Esophagus (tissue), 2 donors: Measurements from ENCODE around the gene NQO2. TPM values are rescaled to one million over a fixed set of nuclear protein-coding genes. Genes with fewer than 3 reads are reported as not detected.
"Not testable (repeated sequence)": the region's sequence is repeated elsewhere in the genome, so short reads cannot be mapped to it uniquely, and the experiment has no call there.

Experiments used
- H3K27ac ChIP-seq, 2 donors: one replicate each; pipeline ENCODE4 v1.5.1; 2013; ENCODE audit warnings: low read depth in 2 of 2, mild to moderate bottlenecking in 2 of 2, inconsistent platforms in 1 of 2, low read length in 1 of 2, moderate library complexity in 1 of 2
- H3K27me3 ChIP-seq, 2 donors: one replicate each; pipeline ENCODE4 v1.6.1; 2013; ENCODE audit warnings: low read length in 2 of 2, control low read depth in 1 of 2, mild to moderate bottlenecking in 1 of 2; ENCODE audit not compliant: insufficient read depth in 2 of 2, control insufficient read depth in 1 of 2
- H3K36me3 ChIP-seq, 2 donors: one replicate each; pipeline ENCODE4 v1.6.1; 2013; ENCODE audit warnings: low read length in 1 of 2; ENCODE audit not compliant: control insufficient read depth in 2 of 2, insufficient read depth in 2 of 2
- H3K4me1 ChIP-seq, 2 donors: one replicate each; pipeline ENCODE4 v1.6.1; 2013; ENCODE audit warnings: low read length in 1 of 2; ENCODE audit not compliant: control insufficient read depth in 2 of 2, insufficient read depth in 2 of 2
- H3K4me3 ChIP-seq, 2 donors: one replicate each; pipeline ENCODE4 v1.5.1; 2013; ENCODE audit warnings: low read length in 2 of 2, mild to moderate bottlenecking in 2 of 2, low read depth in 1 of 2, moderate library complexity in 1 of 2
- H3K9me3 ChIP-seq, 2 donors: one replicate each; pipeline ENCODE4 v1.6.1; 2013; ENCODE audit warnings: mild to moderate bottlenecking in 2 of 2, low read depth in 1 of 2, low read length in 1 of 2, moderate library complexity in 1 of 2; ENCODE audit not compliant: control insufficient read depth in 2 of 2, insufficient read depth in 1 of 2
- WGBS, 2 donors: extraction: QIAGEN DNeasy Blood & Tissue Kit; methylation state at CpG; one replicate each; pipeline ENCODE4 v1.1.7; 2013; 5-methylcytosine and 5-hydroxymethylcytosine counted together
- polyA plus RNA-seq, 2 donors: library from polyadenylated mRNA; stranded (reverse); fragments of 200-250 nt; gene quantifications; one replicate each; pipeline ENCODE4 v1.2.3, GENCODE V29; 2013
- donor health status: healthy with polysubstance abuse.
- donor health status: Bipolar disorder and iron deficiency.

Gene NQO2
- polyA plus RNA-seq, 2 donors, result 24.2 to 40.0 TPM

DNA sequence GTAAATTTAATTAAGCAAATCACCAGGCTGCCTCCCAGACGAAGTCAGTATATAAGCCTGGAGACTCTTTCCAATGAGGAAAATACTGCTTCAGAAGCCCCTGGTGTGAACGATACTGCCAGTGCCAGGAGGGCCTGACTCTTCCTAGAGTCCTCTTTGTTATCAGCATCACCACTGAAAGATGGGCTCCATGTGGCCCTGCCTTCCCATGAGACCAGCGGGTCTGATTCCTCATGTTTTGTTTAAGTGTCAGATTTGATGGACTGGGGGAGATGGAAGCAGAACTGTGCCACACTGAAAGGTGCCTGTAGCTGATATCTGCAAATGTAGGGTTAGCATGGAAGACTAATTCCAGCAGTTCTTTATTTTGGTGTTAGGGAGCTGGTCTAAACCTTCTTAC, 7.9 kb downstream of the NQO2 start:
- Histone ChIP-seq H3K27ac (no peak overlapping the region), H3K36me3 (peaks cover 5 to 10% of the 10 kb centered on the region in 2 donors), H3K4me1 (no peaks in the 10 kb centered on the region), H3K27me3 (no peaks in the 10 kb centered on the region), H3K4me3 (no peak overlapping the region), H3K9me3 (no peaks in the 10 kb centered on the region)
- WGBS, 2 donors, result 85 to 92% methylated on average over 3 of the region's 3 CpGs

DNA sequence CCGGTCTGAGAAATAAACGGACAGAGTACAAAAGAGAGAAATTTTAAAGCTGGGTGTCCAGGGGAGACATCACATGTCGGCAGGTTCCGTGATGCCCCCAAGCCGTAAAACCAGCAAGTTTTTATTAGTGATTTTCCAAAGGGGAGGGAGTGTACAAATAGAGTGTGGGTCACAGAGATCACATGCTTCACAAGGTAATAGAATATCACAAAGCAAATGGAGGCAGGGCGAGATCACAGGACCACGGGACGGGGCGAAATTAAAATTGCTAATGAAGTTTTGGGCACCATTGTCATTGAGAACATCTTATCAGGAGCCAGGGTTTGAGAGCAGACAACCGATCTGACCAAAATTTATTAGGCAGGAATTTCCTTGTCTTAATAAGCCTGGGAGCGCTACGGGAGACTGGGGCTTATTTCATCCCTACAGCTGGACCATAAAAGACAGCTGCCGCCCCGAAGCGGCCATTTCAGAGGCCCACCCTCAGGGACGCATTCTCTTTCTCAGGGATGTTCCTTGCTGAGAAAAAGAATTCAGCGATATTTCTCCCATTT, 9.1 kb downstream of the NQO2 start:
- H3K4me3 ChIP-seq, H3K9me3 ChIP-seq, H3K27me3 ChIP-seq, H3K27ac ChIP-seq, H3K4me1 ChIP-seq, H3K36me3 ChIP-seq: not testable (repeated sequence)
- WGBS, 2 donors, result 97 to 98% methylated on average over 17 of the region's 17 CpGs

DNA sequence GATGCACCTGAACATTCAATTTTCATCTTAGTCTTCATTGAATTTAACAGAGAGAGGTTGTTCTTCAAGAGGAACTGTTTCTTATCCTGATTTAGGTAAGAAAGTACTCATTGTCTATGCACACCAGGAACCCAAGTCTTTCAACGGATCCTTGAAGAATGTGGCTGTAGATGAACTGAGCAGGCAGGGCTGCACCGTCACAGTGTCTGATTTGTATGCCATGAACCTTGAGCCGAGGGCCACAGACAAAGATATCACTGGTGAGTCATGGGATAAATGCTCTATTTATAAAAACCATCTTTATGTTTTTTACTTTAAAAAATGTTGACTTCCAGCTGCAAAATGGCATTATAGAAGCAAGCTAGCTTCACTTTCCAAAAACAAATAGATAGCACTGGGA, 10.2 kb downstream of the NQO2 start:
- 87 to 91% methylated on average over 3 of the region's 3 CpGs for WGBS, 2 donors
- Histone ChIP-seq H3K27me3 (no peaks in the 10 kb centered on the region), H3K4me3 (no peak overlapping the region), H3K36me3 (peaks cover 10 to 12% of the 10 kb centered on the region in 2 donors), H3K27ac (no peak overlapping the region), H3K4me1 (peaks cover 0 to 3% of the 10 kb centered on the region in 2 donors), H3K9me3 (no peaks in the 10 kb centered on the region)

DNA sequence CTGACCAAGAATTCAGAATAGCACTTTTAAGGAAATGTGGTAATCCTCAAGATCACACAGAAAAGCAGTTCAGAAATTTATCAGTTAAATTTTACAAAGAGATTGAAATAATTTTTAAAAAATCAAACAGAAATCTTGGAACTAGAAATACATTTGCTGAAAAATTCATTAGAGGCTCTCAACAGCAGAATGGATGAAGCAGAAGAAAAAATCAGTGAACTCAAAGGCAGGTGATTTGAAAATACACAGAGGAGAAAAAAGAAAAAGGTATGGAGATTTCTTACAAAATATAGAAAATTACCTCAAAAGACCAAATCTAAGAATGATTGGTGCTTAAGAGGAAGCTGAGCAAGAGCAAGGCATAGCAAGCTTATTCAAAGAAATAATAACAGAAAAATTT, 11.5 kb downstream of the NQO2 start:
- H3K4me3 ChIP-seq, result no peak overlapping the region
- no peak overlapping the region for H3K27ac ChIP-seq
- peaks cover 4 to 22% of the 10 kb centered on the region in 2 donors for H3K36me3 ChIP-seq
- peaks cover 0 to 3% of the 10 kb centered on the region in 2 donors for H3K4me1 ChIP-seq
- H3K27me3 ChIP-seq, result no peaks in the 10 kb centered on the region
- no peaks in the 10 kb centered on the region for H3K9me3 ChIP-seq

DNA sequence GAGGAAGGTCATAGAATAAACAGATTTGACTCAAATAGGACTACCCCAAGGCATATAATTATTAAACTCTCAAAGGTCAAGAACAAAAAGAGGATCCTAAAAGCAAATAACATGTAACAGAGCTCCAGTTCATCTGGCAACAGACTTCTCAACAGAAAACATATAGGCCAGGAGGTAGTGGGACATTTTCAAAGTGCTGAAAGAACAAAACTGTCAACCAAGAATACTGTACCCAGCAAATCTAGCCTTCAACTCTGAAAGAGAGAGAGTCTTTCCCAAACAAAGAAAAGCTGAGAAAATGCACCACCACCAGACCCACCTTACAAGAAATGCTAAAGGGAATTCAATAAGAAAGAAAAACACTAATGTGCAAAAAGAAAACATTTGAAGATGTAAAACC, 11.9 kb downstream of the NQO2 start:
- Histone ChIP-seq H3K27ac (no peak overlapping the region), H3K27me3 (no peaks in the 10 kb centered on the region), H3K4me1 (peaks cover 0 to 3% of the 10 kb centered on the region in 2 donors), H3K36me3 (peaks cover 4 to 24% of the 10 kb centered on the region in 2 donors), H3K4me3 (no peak overlapping the region), H3K9me3 (no peaks in the 10 kb centered on the region)

DNA sequence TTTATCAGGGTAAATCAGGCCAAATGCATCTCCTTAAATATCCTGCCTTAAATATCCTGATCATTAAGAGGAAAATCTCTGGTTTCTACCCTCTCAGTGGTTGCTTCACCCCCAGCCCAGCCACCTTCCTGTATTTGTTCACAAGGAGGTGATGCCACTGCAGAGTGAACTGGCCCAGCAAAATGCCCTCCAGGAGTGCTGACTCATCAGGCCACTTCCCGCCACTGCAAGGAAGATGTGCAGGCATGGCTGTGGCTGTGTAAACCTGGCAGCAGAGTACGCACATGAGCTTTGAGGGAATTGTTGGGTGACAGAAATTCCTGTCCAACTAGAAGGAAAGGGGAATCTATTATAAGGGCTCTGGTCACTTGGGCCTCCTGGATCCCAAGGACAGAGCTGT, 13.8 kb downstream of the NQO2 start:
- Histone ChIP-seq H3K4me3 (no peak overlapping the region), H3K9me3 (no peaks in the 10 kb centered on the region), H3K36me3 (peaks cover 4 to 27% of the 10 kb centered on the region in 2 donors), H3K27ac (peak overlapping the region in 1 of 2 donors; percentile 5), H3K27me3 (no peaks in the 10 kb centered on the region), H3K4me1 (peaks cover 0 to 3% of the 10 kb centered on the region in 2 donors)
- whole genome bisulfite sequencing, 2 donors, result 42 to 49% methylated on average over 2 of the region's 2 CpGs

DNA sequence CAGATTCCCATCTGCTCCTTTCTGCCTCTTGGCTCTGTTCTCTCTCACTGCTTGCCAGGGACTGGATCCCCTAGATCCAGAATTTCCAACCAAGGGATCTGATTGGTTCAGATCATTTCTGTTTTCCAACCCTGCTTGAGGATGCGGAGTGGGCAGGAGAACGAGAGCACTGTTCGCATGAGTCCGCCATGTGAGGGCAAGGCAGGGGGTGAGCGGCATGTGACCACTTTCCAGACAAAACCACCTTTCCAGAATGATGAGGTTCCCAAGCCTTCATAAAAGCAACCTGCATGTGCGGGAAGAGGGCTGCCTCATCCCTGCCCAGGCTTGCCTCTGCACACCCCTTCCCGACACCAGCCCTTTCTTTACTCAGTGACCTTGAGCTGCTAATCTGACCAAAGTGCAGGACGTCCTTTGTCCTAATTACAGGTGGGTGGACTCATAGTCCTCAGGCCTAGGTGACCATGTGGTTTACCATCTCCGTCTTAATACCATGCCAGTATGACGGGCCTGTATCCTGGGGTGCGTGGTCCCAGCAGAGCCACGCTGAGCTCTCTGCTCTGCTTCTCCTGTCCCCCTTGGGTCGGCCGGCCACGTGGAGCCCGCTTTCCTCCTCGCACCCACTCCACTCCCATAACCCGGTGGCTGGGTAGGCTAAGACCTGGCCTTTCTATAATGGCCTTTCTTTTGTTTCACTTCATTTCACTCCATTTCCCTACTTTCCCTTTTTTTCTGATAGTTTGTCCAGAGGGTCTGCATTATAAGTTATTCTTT, 14.4 kb downstream of the NQO2 start:
- H3K27ac ChIP-seq, result peak overlapping the region in 1 of 2 donors; percentile 5
- WGBS, 2 donors, result 87 to 90% methylated on average over 18 of the region's 18 CpGs
- H3K9me3 ChIP-seq, result no peaks in the 10 kb centered on the region

DNA sequence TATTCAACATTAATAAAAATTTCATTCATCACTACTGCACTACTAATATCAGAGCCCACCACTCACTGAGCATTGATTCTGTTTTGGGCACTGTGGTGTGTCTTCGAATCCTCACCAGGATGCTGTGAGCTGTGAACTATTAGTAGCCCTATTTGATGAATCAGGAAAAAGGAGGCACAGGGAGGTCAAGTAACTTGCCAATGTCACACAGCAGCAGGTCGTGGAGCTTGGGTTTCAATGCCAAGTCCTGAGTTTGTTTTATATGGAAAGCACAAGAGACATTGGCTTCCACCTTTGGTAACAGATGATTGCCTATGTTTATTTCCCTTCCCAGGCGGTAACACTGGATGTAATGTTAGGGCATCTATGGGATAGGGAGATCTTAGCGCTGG, 15.0 kb downstream of the NQO2 start:
- Histone ChIP-seq H3K4me3 (no peak overlapping the region), H3K9me3 (no peaks in the 10 kb centered on the region), H3K4me1 (peaks cover 0 to 3% of the 10 kb centered on the region in 2 donors), H3K27me3 (no peaks in the 10 kb centered on the region), H3K36me3 (peaks cover 4 to 29% of the 10 kb centered on the region in 2 donors), H3K27ac (no peak overlapping the region)
- 94% methylated on average over 4 of the region's 4 CpGs for WGBS, 2 donors

More for the DNA sequence above, 14.4 kb downstream of the NQO2 start:
- no peak overlapping the region for H3K4me3 ChIP-seq
- H3K36me3 ChIP-seq, result peaks cover 4 to 27% of the 10 kb centered on the region in 2 donors
- H3K4me1 ChIP-seq, result peaks cover 0 to 3% of the 10 kb centered on the region in 2 donors
- no peaks in the 10 kb centered on the region for H3K27me3 ChIP-seq

DNA sequence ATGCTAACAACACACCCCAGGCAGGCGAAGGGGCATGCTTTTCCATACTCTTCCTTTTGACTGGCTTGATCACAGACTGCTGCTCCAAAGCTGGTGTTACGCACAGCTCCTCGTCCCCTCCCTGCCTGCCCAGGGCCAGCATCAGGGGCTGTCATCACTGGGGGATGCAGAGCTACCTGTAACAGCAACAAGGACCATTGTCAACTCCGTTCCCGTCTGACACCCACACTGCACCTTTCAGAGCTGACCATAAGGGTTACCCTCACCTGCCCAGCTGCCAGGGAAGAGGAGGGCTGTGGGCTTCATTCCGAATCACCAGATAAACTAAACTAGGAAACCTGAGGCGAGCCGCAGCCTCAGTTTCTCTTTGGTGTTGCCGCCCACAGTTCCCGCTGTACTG, 15.4 kb downstream of the NQO2 start:
- Histone ChIP-seq H3K9me3 (no peaks in the 10 kb centered on the region), H3K36me3 (peaks cover 4 to 29% of the 10 kb centered on the region in 2 donors), H3K27ac (no peak overlapping the region), H3K27me3 (no peaks in the 10 kb centered on the region), H3K4me3 (no peak overlapping the region), H3K4me1 (peaks cover 0 to 3% of the 10 kb centered on the region in 2 donors)
- WGBS, 2 donors, result 95 to 97% methylated on average over 10 of the region's 10 CpGs
